Thyroid gland (tissue), 4 donors: ENCODE results near the gene POLR2A.

Experiments
- POLR2A ChIP-seq, 2 donors: fragments of 450-650 bp; IDR thresholded peaks; one replicate each; pipeline ENCODE4 v1.6.1; 2017; ENCODE audit warnings: antibody characterized with exemption in 2 of 2, mild to moderate bottlenecking in 2 of 2, moderate library complexity in 1 of 2
- TF ChIP-seq, protein P1 (sequence below), 6 experiments: fragments of 200-600 bp in 3 of 6; fragments of 450-650 bp in 3 of 6; sonication (generic) in 3 of 6; IDR thresholded peaks; one replicate each; pipeline ENCODE4 v1.5.1; 2016 to 2019; ENCODE audit warnings: antibody characterized with exemption in 6 of 6, mild to moderate bottlenecking in 2 of 6, inconsistent platforms in 1 of 6, moderate library complexity in 1 of 6

DNA sequence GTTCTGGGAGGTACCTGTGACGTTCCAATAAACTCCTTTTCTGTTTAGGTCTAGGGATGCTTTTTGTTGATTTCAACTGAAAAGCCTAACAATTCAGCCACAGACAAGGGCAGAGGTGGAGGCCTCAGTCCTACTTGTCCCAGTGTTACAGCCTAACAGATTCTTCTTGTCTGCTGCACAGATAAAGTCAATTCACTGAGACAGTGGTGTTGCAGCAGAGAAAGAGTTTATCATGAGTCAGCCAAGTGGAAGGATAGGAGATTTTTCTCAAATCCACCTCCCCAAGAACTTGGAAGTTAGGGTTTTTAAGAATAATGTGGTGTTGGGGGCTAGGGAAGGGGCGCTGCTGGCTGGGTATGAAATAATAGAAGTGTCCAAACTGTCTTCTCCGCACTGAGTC, 53.9 kb downstream of the POLR2A start:
- TF ChIP-seq, protein P1, sequence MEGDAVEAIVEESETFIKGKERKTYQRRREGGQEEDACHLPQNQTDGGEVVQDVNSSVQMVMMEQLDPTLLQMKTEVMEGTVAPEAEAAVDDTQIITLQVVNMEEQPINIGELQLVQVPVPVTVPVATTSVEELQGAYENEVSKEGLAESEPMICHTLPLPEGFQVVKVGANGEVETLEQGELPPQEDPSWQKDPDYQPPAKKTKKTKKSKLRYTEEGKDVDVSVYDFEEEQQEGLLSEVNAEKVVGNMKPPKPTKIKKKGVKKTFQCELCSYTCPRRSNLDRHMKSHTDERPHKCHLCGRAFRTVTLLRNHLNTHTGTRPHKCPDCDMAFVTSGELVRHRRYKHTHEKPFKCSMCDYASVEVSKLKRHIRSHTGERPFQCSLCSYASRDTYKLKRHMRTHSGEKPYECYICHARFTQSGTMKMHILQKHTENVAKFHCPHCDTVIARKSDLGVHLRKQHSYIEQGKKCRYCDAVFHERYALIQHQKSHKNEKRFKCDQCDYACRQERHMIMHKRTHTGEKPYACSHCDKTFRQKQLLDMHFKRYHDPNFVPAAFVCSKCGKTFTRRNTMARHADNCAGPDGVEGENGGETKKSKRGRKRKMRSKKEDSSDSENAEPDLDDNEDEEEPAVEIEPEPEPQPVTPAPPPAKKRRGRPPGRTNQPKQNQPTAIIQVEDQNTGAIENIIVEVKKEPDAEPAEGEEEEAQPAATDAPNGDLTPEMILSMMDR (IDR thresholded peaks at IDR 0.05): no peak
- TF ChIP-seq POLR2A (IDR thresholded peaks at IDR 0.05): no peak
